Measurements from ENCODE around the gene MRPL42. TPM values are rescaled to one million over a fixed set of nuclear protein-coding genes. Genes with fewer than 3 reads are reported as not detected.

MRPL42 gene
- total RNA-seq, 1 experiment from 2014 or later = 119 TPM

DNA sequence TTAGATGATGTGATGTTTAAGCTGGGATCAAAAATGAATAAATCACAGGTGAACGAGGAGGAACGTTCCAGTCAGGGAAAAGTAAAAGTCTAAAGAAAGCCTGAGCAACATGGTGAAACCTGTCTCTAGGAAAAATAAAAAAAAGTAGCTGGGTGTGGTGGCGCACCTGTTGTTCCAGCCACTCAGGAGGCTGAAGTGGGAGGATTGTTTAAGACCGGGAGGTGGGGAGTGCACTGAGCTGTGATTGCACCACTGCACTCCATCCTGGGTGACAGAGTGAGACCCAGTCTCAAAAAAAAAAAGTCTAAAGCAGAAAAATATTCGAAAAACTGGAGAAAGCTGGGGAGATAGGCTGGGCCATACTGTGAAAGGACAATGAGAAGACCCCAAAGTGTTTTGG lies 66.0 kb downstream of the MRPL42 start:
- intact Hi-C loops (cut with micrococcal nuclease) = no loop called here
- TF ChIP-seq EZH2phosphoT487 (IDR thresholded peaks at IDR 0.05; ENCODE audit: borderline replicate concordance, low read length) (no peak), EZH2 (IDR thresholded peaks at IDR 0.05; ENCODE audit: low read length, unreplicated experiment) (no peak)
- TF ChIP-seq, protein P1, sequence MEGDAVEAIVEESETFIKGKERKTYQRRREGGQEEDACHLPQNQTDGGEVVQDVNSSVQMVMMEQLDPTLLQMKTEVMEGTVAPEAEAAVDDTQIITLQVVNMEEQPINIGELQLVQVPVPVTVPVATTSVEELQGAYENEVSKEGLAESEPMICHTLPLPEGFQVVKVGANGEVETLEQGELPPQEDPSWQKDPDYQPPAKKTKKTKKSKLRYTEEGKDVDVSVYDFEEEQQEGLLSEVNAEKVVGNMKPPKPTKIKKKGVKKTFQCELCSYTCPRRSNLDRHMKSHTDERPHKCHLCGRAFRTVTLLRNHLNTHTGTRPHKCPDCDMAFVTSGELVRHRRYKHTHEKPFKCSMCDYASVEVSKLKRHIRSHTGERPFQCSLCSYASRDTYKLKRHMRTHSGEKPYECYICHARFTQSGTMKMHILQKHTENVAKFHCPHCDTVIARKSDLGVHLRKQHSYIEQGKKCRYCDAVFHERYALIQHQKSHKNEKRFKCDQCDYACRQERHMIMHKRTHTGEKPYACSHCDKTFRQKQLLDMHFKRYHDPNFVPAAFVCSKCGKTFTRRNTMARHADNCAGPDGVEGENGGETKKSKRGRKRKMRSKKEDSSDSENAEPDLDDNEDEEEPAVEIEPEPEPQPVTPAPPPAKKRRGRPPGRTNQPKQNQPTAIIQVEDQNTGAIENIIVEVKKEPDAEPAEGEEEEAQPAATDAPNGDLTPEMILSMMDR (conservative IDR thresholded peaks at IDR 0.05; ENCODE audit: low read depth, low read length) = no peak
- Histone ChIP-seq H3K36me3 (ENCODE audit: low read depth, low read length) (no peaks in the 10 kb centered on the region), H3K27ac (ENCODE audit: low read length) (no peak overlapping the region), H3K9me3 (ENCODE audit: low read length) (no peaks in the 10 kb centered on the region), H3K4me3 (ENCODE audit: low read length) (no peak overlapping the region), H3K27me3 (ENCODE audit: low read length) (no peaks in the 10 kb centered on the region), H3K79me2 (ENCODE audit: low read length) (no peaks in the 10 kb centered on the region), H2AFZ (ENCODE audit: low read length) (no peak overlapping the region), H4K20me1 (ENCODE audit: low read length) (no peaks in the 10 kb centered on the region), H3K4me1 (ENCODE audit: insufficient read depth, low read length) (no peaks in the 10 kb centered on the region), H3F3A (ENCODE audit: low read length, unreplicated experiment) (no peaks in the 10 kb centered on the region), H3K9ac (ENCODE audit: low read length) (no peak overlapping the region), H3K4me2 (ENCODE audit: low read length) (no peak overlapping the region), H3K9me2 (replicated peaks; ENCODE audit: low read length) (no peaks in the 10 kb centered on the region)
- DNase-seq (no peak), ATAC-seq (no peak)
- ChIA-PET POLR2A (ENCODE audit: unreplicated experiment) (no interaction called here), CTCF (no interaction called here)
- BruUV-seq (replicated peaks) = no TSS peak

DNA sequence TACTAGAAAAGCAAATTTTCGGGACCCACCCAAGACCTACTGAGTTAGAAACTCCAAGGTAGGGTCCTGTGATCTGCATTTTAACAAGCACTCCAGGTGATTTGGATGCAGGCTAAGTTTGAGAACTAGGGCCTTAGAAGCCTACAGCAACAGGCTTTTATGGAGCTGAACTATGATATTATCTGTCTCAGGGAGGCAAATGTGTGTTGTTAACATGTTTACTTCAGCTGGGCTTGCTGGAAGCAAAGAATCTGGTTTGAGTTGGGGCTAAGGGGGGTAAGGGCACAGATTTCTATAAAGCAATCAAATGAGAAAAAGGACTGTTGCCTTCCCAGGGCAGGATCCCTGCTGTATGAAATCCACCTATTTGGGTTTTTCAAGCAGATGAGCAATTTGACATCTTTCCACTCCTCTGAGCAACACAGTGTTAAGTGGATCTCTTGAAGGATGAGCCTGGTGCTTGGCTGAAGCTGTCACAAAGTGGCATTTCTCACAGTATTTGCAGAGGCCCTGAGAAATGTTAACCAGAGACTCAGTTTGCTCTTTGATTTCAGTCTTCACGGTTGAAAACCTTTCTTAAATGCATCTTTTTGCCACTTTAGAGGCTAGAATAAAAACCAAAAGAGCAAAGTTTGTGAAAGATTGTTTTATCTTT lies 68.9 kb downstream of the MRPL42 start:
- intact Hi-C loops (cut with micrococcal nuclease) = no loop called here
- H3K79me2 ChIP-seq (ENCODE audit: low read length) = no peaks in the 10 kb centered on the region
- ATAC-seq (no peak), DNase-seq (no peak)
- POLR2A ChIA-PET (ENCODE audit: unreplicated experiment) = no interaction called here
- H3K9me2 ChIP-seq (replicated peaks; ENCODE audit: low read length) = no peaks in the 10 kb centered on the region
- no peaks in the 10 kb centered on the region for H3K9me3 ChIP-seq (ENCODE audit: low read length)
- CTCF ChIA-PET = no interaction called here
- no peak overlapping the region for H3K27ac ChIP-seq (ENCODE audit: low read length)
- no peak overlapping the region for H2AFZ ChIP-seq (ENCODE audit: low read length)
- no peaks in the 10 kb centered on the region for H3K36me3 ChIP-seq (ENCODE audit: low read depth, low read length)
- TF ChIP-seq EZH2phosphoT487 (IDR thresholded peaks at IDR 0.05; ENCODE audit: borderline replicate concordance, low read length) = no peak
- TF ChIP-seq, protein P1 (conservative IDR thresholded peaks at IDR 0.05; ENCODE audit: low read depth, low read length) = no peak
- TF ChIP-seq EZH2 (IDR thresholded peaks at IDR 0.05; ENCODE audit: low read length, unreplicated experiment) = no peak
- H3K4me3 ChIP-seq (ENCODE audit: low read length) = no peak overlapping the region
- H3K27me3 ChIP-seq (ENCODE audit: low read length) = no peaks in the 10 kb centered on the region
- no TSS peak for BruUV-seq (replicated peaks)
- no peaks in the 10 kb centered on the region for H3K4me1 ChIP-seq (ENCODE audit: insufficient read depth, low read length)
- no peaks in the 10 kb centered on the region for H3F3A ChIP-seq (ENCODE audit: low read length, unreplicated experiment)
- no peak overlapping the region for H3K4me2 ChIP-seq (ENCODE audit: low read length)
- no peak overlapping the region for H3K9ac ChIP-seq (ENCODE audit: low read length)
- H4K20me1 ChIP-seq (ENCODE audit: low read length) = no peaks in the 10 kb centered on the region

- Histone ChIP-seq H3K4me1 (ENCODE audit: insufficient read depth, low read length) (no peaks in the 10 kb centered on the region), H4K20me1 (ENCODE audit: low read length) (no peaks in the 10 kb centered on the region), H3K4me3 (ENCODE audit: low read length) (no peak overlapping the region), H3K27ac (ENCODE audit: low read length) (no peak overlapping the region), H3K4me2 (ENCODE audit: low read length) (no peak overlapping the region), H3K79me2 (ENCODE audit: low read length) (no peaks in the 10 kb centered on the region), H3K27me3 (ENCODE audit: low read length) (no peaks in the 10 kb centered on the region), H3F3A (ENCODE audit: low read length, unreplicated experiment) (no peaks in the 10 kb centered on the region), H3K9ac (ENCODE audit: low read length) (no peak overlapping the region), H3K36me3 (ENCODE audit: low read depth, low read length) (no peaks in the 10 kb centered on the region), H3K9me2 (replicated peaks; ENCODE audit: low read length) (no peaks in the 10 kb centered on the region), H2AFZ (ENCODE audit: low read length) (no peak overlapping the region), H3K9me3 (ENCODE audit: low read length) (no peaks in the 10 kb centered on the region)
- TF ChIP-seq EZH2 (IDR thresholded peaks at IDR 0.05; ENCODE audit: low read length, unreplicated experiment) (no peak), EZH2phosphoT487 (IDR thresholded peaks at IDR 0.05; ENCODE audit: borderline replicate concordance, low read length) (no peak)
- TF ChIP-seq, protein P1 (conservative IDR thresholded peaks at IDR 0.05; ENCODE audit: low read depth, low read length) = no peak
- POLR2A ChIA-PET (ENCODE audit: unreplicated experiment) = no interaction called here
- BruUV-seq (replicated peaks) = no TSS peak
- DNase-seq = no peak
- intact Hi-C loops (cut with micrococcal nuclease) = no loop called here
- CTCF ChIA-PET = no interaction called here
- no peak for ATAC-seq
Observed at GRCh38 chr12:93536766-93537488, 69.6 kb downstream of the MRPL42 start.

Measured in PC-3 (cell line).